Immature natural killer cell (primary cell): Measurements from ENCODE around the gene C1RL. TPM values are rescaled to one million over a fixed set of nuclear protein-coding genes. Genes with fewer than 3 reads are reported as not detected.
A peak's percentile ranks its signal among the peaks of the same experiment; 100 is the strongest.

Experiments
- DNase-seq, 3 donors: peaks; one replicate each; pipeline ENCODE4 v3.0.0; 2022; ENCODE audit warnings: mixed read lengths in 1 of 3
- H3K27ac Mint-ChIP-seq, 6 donors: one replicate each; pipeline ENCODE4 v1.8.0; 2020; ENCODE audit warnings: mixed read lengths in 6 of 6, mild to moderate bottlenecking in 5 of 6, inconsistent platforms in 4 of 6, moderate library complexity in 3 of 6
- H3K27me3 Mint-ChIP-seq, 3 donors: one replicate each; pipeline ENCODE4 v1.8.0; 2020 to 2021; ENCODE audit warnings: low read depth in 3 of 3, mild to moderate bottlenecking in 3 of 3, mixed read lengths in 3 of 3, moderate library complexity in 3 of 3, inconsistent platforms in 1 of 3
- H3K36me3 Mint-ChIP-seq, 3 donors: one replicate each; pipeline ENCODE4 v1.8.0; 2020; ENCODE audit warnings: mixed read lengths in 3 of 3, inconsistent platforms in 2 of 3, mild to moderate bottlenecking in 2 of 3
- H3K4me1 Mint-ChIP-seq, 2 donors: one replicate each; pipeline ENCODE4 v1.8.0; 2020; ENCODE audit warnings: inconsistent platforms in 2 of 2, mild to moderate bottlenecking in 2 of 2, mixed read lengths in 2 of 2, moderate library complexity in 1 of 2
- H3K4me3 Mint-ChIP-seq, 5 donors: one replicate each; pipeline ENCODE4 v1.8.0; 2020; ENCODE audit warnings: mild to moderate bottlenecking in 5 of 5, mixed read lengths in 5 of 5, inconsistent platforms in 3 of 5, moderate library complexity in 3 of 5
- H3K9me3 Mint-ChIP-seq, 6 donors: one replicate each; pipeline ENCODE4 v1.8.0; 2020; ENCODE audit warnings: mild to moderate bottlenecking in 6 of 6, mixed read lengths in 6 of 6, inconsistent platforms in 4 of 6, moderate library complexity in 3 of 6
- polyA plus RNA-seq, 3 donors: library from polyadenylated mRNA; unstranded; fragments of 300-500 nt; fragmentation: Illumina TruSeq; gene quantifications; one replicate each; pipeline ENCODE4 v1.2.3, GENCODE V29; 2021

Gene C1RL, protein sequence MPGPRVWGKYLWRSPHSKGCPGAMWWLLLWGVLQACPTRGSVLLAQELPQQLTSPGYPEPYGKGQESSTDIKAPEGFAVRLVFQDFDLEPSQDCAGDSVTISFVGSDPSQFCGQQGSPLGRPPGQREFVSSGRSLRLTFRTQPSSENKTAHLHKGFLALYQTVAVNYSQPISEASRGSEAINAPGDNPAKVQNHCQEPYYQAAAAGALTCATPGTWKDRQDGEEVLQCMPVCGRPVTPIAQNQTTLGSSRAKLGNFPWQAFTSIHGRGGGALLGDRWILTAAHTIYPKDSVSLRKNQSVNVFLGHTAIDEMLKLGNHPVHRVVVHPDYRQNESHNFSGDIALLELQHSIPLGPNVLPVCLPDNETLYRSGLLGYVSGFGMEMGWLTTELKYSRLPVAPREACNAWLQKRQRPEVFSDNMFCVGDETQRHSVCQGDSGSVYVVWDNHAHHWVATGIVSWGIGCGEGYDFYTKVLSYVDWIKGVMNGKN
- 10 to 100 TPM in 1 of 3 donors, 1 to 10 TPM in 1, under 1 TPM in 1; 0.75 to 10.5 (median 8.5) TPM for polyA plus RNA-seq

DNA sequence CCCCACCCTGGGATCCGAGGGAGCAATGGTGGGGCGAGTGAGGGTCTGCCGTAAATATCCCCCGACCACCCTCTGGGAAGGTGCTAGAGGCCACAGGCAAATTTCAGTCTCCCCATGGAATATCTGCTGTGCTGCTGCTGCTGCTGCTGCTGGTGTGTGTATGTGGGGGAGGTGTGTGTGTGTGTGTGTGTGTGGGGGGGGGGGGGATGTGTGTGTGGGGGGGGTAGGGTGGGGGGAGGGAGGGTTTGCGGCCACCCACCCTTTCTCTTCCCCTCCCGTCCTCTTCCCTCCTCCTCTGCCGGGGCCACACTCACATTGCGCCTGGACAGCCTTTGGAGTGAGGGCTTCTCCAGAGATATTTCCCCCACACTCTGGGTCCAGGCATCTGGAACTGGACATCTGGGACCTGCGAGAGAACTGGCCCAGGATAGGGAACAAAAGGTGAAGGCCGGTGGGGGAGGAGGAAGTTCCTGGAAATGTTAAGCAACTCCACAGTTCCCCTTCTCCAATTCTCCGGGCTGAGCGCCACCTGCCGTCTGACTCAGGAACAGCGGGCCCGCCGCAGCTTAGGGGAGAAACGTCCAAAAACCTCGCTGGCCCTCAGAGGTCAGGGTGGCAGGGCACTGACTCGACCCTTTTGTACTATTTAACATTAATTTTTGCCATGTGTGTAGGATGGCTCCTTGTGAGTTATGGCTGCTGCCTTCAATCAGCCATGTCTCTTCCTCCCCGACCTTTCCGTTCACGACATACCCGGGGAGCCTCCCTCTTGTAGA is at the start of gene C1RL:
Gene C1RL (minus strand): TSS at position 419 of the 776 bp plus-strand sequence. CDS start 34 bp downstream, at position 385.
- Mint-ChIP-seq H3K27ac (peak within 1 kb of the TSS; percentile 89 to 95 (median 91)), H3K27me3 (peaks cover 1 to 3% (median 3%) of the 10 kb centered on the region in 3 donors), H3K4me1 (peaks cover 44 to 51% of the 10 kb centered on the region in 2 donors), H3K36me3 (peaks cover 12 to 16% (median 12%) of the 10 kb centered on the region in 3 donors), H3K9me3 (peaks cover 0 to 9% (median 2%) of the 10 kb centered on the region in 6 donors), H3K4me3 (peak within 1 kb of the TSS; percentile 91 to 95 (median 93))
- peak; percentile 69 to 72 (median 70) for DNase-seq

DNA sequence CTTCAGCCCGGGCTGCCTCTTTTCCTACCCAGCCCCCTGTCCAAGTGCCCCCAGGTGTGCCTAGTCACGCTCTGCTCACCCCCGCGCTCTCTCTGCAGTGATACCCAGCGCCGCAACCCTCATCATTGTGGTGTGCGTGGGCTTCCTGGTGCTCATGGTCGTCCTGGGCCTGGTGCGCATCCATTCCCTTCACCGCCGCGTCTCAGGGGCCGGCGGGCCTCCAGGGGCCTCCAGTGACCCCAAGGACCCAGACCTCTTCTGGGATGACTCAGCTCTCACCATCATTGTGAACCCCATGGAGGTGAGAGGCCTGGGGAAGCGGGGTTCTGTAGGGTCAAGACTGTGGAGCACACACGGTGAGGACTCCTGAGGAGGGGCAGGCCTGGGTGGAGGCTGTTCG is 48.4 kb upstream of the C1RL start:
- Mint-ChIP-seq H3K4me3 (no peak overlapping the region), H3K27me3 (peaks cover 0 to 3% (median 3%) of the 10 kb centered on the region in 3 donors), H3K4me1 (no peaks in the 10 kb centered on the region), H3K36me3 (peaks cover 11 to 28% (median 12%) of the 10 kb centered on the region in 3 donors), H3K27ac (no peak overlapping the region), H3K9me3 (peaks cover 0 to 2% (median 0%) of the 10 kb centered on the region in 6 donors)
- no peak for DNase-seq

DNA sequence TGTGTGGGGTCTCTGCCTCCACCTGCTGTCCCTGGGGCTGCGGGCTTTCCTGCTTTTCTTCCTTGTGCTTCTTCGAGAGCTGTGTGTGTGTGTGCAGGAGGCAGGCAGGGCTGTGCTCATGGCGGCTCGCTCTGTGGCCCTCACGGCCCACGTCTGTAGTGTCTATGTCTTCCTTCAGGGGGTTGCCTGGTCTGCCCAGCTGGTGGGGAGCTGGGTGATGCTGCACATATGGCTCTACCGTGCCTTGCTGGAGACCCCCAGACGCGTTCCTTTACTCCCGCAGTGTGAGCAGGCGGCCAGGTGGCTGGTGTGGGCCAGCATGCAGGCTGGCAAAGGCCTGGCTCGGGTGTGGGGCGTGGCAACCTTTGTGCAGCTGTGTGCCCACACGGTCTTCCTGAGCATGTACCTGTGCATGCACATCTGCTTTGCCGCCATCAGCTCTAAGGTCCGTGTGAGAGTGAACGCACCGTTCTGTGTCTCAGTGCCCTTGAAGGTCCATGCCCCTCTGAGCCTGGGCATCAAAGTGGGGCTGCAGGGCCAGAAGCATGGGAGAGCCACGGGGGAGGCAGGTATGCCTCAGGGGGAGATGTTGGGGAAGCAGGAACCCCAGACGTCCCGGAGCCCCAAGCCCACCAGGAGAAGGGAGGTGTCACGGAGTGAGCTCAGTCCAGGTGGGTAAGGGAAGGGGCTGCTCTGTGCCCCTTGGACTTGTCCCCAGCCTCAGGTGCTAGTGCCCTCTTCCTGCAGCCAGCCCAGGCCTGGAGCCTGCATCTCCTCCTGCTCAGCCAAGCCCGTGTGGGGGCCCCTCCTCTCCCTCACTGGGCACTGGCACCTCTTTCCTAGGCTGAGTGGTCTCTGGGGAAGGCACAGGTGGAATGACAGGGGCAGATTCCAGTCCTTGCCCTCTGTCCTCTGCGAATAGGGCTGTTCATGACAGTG is 47.5 kb upstream of the C1RL start:
- H3K9me3 Mint-ChIP-seq, result peaks cover 0 to 2% (median 0%) of the 10 kb centered on the region in 6 donors
- no peak overlapping the region for H3K27ac Mint-ChIP-seq
- no peaks in the 10 kb centered on the region for H3K4me1 Mint-ChIP-seq
- peaks cover 0 to 3% (median 0%) of the 10 kb centered on the region in 3 donors for H3K27me3 Mint-ChIP-seq
- H3K4me3 Mint-ChIP-seq, result no peak overlapping the region
- no peak for DNase-seq
- H3K36me3 Mint-ChIP-seq, result peaks cover 11 to 28% (median 12%) of the 10 kb centered on the region in 3 donors

DNA sequence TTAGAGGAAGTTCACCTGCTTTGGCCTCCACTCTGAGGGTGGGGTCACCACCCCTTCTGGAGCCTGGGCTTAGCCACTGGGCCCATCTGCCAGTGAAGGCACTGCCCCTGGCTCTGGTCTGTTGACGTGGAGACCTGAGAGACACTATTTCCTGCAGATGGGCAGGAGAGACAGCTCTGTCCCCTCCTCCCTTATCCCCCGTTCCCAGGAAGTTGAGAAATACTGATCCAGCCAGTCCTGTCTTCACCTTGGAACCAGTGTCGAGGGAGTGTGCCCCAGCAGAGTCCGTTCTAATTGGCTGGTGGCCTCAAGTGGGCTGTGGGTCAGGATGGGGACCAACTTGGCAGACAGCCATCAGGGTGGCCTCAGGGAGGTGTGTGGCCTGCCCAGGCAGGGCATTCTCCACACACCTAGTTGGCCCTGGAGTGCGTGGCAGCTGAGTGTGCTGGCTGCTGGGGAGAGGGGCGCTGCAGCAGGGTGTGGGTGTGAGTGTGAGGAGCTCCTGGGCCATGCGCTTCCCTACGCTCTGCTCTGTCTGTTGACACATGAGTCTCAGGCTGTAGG is 46.5 kb upstream of the C1RL start:
- Mint-ChIP-seq H3K4me1 (no peaks in the 10 kb centered on the region), H3K4me3 (no peak overlapping the region), H3K36me3 (peaks cover 14 to 33% (median 15%) of the 10 kb centered on the region in 3 donors), H3K27ac (peak overlapping the region in 2 of 6 donors; percentile 0 to 61), H3K9me3 (peaks cover 0 to 2% (median 0%) of the 10 kb centered on the region in 6 donors), H3K27me3 (peaks cover 0 to 3% (median 0%) of the 10 kb centered on the region in 3 donors)
- DNase-seq, result no peak

DNA sequence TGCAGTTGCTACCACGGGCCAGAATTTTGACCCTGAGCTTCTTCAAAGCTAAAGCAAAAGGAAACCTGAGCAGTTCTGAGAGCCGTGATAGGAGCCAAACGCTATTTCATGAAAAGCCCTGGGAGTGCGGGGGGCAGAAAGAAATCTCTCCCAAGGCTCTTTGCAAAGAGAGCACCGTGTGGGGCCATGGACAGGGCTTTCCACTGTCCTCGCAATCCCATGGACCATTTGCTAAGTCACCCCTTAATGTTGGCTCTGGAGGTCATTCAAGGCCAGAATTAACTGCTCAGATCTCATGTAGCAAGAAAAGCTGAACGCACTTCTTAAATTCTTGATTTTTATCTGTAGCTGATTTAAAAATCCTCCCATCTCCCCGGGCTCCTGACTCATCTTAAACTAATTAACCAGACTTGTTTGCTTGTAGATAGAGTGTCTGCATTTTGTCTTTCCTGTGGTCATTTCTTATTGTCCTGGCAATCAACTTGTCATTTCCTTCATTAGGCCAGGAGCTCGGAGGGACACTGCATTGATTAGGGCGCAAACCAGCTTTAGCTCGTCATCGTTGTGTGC is 46.0 kb upstream of the C1RL start:
- Mint-ChIP-seq H3K4me1 (no peaks in the 10 kb centered on the region), H3K4me3 (no peak overlapping the region), H3K36me3 (peaks cover 15 to 39% (median 15%) of the 10 kb centered on the region in 3 donors), H3K27ac (peak overlapping the region in 1 of 6 donors; percentile 0), H3K27me3 (peaks cover 0 to 3% (median 0%) of the 10 kb centered on the region in 3 donors), H3K9me3 (peaks cover 0 to 2% (median 0%) of the 10 kb centered on the region in 6 donors)
- DNase-seq, result no peak

DNA sequence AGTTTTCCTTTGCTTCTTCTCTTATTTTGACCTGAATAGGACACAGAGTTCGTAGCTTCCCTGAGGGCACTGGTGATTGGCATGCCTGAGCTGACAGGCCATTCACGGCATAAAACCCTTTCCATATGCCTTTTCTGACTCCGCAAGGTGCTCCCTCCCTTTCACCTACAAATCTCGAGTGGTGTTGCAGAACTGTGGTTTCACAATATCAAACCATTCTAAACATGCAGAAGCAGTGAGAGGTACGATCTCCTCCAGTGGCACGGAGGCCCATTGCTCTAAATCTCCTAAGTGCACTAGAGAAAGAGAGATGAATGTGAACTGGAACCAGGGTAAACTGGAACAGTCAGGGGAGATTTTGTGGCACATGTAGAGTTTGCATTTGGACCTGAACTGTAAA is 45.0 kb upstream of the C1RL start:
- Mint-ChIP-seq H3K4me1 (no peaks in the 10 kb centered on the region), H3K27ac (peak overlapping the region in 1 of 6 donors; percentile 10), H3K36me3 (peaks cover 19 to 43% (median 22%) of the 10 kb centered on the region in 3 donors), H3K4me3 (no peak overlapping the region), H3K27me3 (no peaks in the 10 kb centered on the region), H3K9me3 (no peaks in the 10 kb centered on the region)
- no peak for DNase-seq

DNA sequence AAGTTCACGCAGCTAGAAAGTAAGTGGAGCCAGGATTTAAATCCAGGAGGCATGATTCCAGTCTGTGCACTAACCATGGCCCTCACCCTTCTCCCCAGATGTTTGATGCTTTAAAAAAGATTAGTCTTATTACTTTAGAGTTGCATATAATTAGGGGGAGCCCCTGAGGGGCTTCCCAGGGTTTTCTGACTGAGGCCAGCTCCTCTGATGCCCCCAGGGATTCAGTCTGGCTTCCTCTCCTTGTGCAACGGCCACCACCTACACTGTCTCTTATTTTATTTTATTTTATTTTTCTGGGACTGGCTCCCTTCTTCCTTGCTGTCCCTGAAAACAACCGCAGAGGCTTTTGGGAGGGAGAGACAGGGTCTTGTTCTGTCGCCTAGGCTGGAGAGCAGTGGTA is 43.8 kb upstream of the C1RL start:
- H3K4me3 Mint-ChIP-seq, result no peak overlapping the region
- H3K36me3 Mint-ChIP-seq, result peaks cover 19 to 43% (median 28%) of the 10 kb centered on the region in 3 donors
- H3K27ac Mint-ChIP-seq, result no peak overlapping the region
- no peak for DNase-seq
- no peaks in the 10 kb centered on the region for H3K4me1 Mint-ChIP-seq
- H3K9me3 Mint-ChIP-seq, result no peaks in the 10 kb centered on the region
- H3K27me3 Mint-ChIP-seq, result no peaks in the 10 kb centered on the region

DNA sequence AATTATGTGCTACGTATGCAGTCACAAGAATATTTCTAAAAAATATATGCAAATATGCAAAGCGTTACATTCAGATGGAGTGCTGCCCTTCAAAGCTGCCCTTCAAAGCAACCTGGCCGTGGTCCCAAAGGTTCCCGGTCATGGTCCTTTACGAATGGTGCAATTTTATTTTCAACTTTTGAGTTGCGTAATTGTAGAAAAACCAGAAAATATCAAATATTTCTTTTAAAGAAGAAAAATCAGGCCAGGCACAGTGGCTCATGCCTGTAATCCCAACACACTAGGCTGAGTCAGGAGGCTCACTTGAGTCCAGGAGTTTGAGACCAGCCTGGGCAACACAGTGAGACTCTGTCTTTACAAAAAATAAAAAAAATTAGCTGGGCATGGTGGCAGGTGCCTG is 42.5 kb upstream of the C1RL start:
- DNase-seq, result no peak
- Mint-ChIP-seq H3K27ac (no peak overlapping the region), H3K9me3 (no peaks in the 10 kb centered on the region), H3K4me3 (no peak overlapping the region), H3K36me3 (peaks cover 21 to 41% (median 28%) of the 10 kb centered on the region in 3 donors), H3K27me3 (no peaks in the 10 kb centered on the region), H3K4me1 (no peaks in the 10 kb centered on the region)

DNA sequence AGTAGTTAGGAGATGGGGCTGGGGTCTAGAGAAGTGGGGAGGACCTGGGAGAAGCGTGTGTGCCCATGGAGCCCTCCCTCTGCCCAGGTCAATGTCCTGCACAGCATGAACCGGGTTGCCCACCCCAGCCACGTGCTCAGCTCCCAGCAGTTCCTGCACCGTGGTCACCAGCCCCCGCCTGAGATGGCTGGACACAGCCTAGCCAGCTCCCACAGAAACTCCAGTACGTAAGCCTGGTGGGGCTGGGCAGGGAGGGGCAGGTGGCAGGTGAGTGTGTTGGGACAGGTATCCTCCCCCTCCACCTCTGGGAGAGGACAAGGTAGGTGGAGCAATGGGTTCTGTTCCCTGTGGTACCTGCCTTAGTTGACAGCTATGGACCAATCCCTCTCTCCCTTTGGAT is 41.8 kb upstream of the C1RL start:
- DNase-seq, result no peak
- no peaks in the 10 kb centered on the region for H3K9me3 Mint-ChIP-seq
- peaks cover 26 to 42% (median 33%) of the 10 kb centered on the region in 3 donors for H3K36me3 Mint-ChIP-seq
- no peak overlapping the region for H3K4me3 Mint-ChIP-seq
- H3K4me1 Mint-ChIP-seq, result no peaks in the 10 kb centered on the region
- H3K27me3 Mint-ChIP-seq, result peaks cover 0 to 1% (median 0%) of the 10 kb centered on the region in 3 donors
- no peak overlapping the region for H3K27ac Mint-ChIP-seq

DNA sequence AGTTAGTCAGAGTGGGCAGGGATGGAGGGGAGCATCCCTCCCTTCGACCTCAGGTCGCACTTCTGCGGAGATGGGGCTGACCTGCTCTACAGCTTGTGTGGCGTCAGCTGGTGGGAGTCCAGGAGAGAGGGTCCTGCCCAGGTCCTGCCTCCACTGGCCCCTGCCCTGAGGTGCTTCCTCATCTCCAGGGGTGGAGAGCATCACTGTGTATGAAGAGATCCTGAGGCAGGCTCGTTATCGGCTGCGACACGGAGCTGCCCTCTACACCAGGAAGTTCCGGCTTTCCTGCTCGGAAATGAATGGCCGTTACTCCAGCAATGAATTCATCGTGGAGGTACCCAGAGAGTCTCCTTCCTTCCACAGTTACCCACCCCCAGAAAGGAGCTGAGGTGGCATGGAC is 41.3 kb upstream of the C1RL start:
- Mint-ChIP-seq H3K4me1 (no peaks in the 10 kb centered on the region), H3K27ac (no peak overlapping the region), H3K4me3 (no peak overlapping the region), H3K9me3 (no peaks in the 10 kb centered on the region), H3K27me3 (peaks cover 0 to 2% (median 0%) of the 10 kb centered on the region in 3 donors), H3K36me3 (peaks cover 31 to 45% (median 35%) of the 10 kb centered on the region in 3 donors)
- DNase-seq, result no peak

DNA sequence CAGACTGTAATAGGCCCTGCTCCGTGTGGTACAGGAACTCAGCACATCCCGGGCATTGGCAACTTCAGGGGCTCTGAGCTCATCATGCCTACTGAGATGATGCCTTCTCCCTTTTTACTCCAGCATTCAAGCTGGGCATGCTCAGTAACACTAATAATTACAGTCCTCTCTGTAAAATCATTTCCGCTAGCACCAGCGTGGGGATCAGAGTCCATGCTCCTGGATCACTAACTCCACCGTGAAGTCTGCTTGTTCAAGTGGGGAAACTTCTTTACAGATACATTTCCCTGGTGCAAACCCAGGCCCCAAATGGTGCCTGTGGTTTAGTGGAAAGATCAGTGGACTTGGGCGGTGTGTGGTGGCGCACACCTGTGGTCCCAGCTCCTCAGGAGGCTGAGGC is 37.9 kb upstream of the C1RL start:
- peaks cover 0 to 3% (median 0%) of the 10 kb centered on the region in 3 donors for H3K27me3 Mint-ChIP-seq
- H3K9me3 Mint-ChIP-seq, result no peaks in the 10 kb centered on the region
- no peak overlapping the region for H3K4me3 Mint-ChIP-seq
- H3K4me1 Mint-ChIP-seq, result no peaks in the 10 kb centered on the region
- H3K27ac Mint-ChIP-seq, result no peak overlapping the region
- DNase-seq, result no peak
- H3K36me3 Mint-ChIP-seq, result peaks cover 28 to 40% (median 34%) of the 10 kb centered on the region in 3 donors

DNA sequence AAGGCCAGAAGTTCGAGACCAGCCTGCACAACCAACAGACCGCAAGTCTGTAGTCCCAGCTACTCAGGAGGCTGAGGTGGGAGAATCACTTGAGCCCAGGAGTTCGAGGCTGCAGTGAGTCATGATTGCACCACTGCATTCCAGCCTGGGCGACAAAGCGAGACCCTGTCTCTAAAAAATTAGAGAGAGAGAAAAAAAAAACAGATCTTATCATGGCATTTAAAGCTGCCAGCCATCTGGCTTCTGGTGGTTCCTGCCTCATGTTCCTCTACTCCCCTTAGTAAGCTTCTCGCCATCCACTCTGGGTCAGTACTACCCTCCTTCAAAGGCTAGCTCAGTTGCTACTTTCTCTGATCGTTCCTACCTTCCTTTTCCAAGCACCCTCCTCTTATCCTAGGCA is 37.2 kb upstream of the C1RL start:
- no peaks in the 10 kb centered on the region for H3K9me3 Mint-ChIP-seq
- no peaks in the 10 kb centered on the region for H3K4me1 Mint-ChIP-seq
- DNase-seq, result no peak
- H3K4me3 Mint-ChIP-seq, result no peak overlapping the region
- H3K36me3 Mint-ChIP-seq, result peaks cover 33 to 42% (median 40%) of the 10 kb centered on the region in 3 donors
- peak overlapping the region in 2 of 6 donors; percentile 11 to 16 for H3K27ac Mint-ChIP-seq
- H3K27me3 Mint-ChIP-seq, result peaks cover 0 to 3% (median 0%) of the 10 kb centered on the region in 3 donors
